NOMO-1 (cell line): Measurements from ENCODE around the gene SF3B2.
"Not testable (repeated sequence)": the region's sequence is repeated elsewhere in the genome, so short reads cannot be mapped to it uniquely, and the experiment has no call there.

Experiments
- DNase-seq, 2 experiments: peaks; one replicate each; lab custom pipeline; 2025; ENCODE audit not compliant: unreplicated experiment in 2 of 2; lab: John Stamatoyannopoulos, UW

Gene SF3B2

DNA sequence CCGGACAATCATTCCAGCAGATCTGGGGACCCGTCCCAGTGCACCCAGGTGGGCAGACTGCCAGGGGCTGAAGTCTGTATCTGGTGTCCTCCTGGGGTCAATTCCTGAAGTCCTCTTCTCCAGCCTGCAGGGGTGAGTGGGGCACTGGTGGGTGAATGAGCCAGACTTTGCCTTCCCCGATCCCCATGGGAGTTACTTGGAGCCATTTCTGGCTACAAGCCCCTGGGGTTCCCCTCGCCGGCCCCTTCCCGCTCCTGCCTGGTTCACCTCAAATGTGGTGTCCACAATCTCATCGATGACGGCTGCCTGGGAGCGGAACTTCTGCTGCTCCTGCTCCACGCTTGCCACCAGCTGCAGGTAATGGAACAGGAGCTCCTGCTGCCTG is 35.4 kb upstream of the SF3B2 start:
- DNase-seq: no peak

DNA sequence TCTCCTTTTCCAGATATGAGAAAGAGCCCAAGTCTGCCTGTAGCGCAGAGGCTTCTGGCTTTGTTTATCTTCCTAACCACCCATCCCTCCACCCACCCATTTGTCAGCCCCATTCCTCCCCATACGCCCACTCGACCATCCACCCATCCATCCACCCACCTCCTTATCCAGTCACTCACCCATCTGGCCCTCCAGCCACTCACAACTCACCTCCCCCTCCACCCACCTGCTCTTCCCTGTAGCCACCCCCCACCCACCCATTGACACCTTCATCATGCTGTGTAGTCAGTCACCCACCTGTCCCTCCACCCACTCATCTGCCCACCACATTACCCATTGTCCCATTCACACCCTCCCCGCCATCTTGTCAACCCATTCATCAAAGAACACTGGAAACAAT is 34.8 kb upstream of the SF3B2 start:
- no peak for DNase-seq

DNA sequence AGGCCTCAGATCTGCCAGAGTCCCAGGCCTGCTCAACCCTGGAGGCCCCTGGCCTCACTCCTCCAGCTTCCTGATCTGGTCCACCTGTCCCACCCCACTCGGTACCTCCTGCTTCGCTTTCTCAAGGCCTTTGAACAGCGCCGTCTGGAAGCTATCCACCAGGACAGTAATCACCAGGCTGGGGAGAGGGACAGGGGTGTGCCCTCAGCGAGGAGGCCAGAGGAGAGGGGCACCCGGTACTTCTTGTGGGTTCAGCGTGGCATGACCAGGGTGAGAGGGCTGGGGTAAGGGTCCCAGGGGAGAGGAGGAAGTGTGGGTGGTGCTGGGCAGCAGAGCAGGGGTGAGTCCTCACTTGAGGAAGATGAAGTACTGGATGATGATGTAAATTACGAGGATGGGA is 32.0 kb upstream of the SF3B2 start:
- DNase-seq: no peak

DNA sequence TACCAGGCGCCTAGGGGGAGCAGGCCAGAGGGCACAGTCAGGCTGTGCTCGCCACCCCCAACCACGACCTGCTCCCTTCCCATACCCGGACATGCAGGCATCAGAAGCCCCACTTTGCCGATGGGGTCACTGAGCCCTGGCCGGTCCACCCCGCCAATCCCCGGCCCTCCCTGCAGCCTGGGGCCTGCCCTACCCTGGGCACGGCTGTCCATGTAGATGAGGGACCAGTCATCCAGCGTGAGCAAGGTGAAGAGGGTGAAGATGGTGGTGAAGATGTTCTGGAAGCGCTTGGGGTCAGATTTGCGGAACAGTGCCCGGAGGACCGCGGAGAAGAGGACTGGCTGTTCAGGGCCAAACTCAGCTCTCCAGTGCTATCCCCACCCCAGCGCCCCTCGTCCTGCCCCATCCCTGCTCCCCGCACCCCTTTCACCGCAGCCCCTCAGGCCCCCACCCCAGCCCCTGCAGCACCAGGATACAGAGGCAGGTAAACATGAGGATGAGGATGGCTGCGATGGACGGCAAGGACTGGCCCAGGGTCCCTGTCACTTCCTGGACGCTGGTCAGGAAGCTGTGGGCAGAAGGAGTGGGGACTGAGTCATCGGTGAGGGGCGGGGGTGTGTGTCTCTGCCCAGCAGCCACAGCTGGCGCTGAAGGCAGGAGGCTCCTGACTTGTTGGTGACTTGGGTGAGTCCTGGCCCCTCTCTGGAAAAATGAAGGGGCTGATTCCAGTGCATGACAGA is 31.4 kb upstream of the SF3B2 start:
- DNase-seq: peak; percentile 68 to 78

DNA sequence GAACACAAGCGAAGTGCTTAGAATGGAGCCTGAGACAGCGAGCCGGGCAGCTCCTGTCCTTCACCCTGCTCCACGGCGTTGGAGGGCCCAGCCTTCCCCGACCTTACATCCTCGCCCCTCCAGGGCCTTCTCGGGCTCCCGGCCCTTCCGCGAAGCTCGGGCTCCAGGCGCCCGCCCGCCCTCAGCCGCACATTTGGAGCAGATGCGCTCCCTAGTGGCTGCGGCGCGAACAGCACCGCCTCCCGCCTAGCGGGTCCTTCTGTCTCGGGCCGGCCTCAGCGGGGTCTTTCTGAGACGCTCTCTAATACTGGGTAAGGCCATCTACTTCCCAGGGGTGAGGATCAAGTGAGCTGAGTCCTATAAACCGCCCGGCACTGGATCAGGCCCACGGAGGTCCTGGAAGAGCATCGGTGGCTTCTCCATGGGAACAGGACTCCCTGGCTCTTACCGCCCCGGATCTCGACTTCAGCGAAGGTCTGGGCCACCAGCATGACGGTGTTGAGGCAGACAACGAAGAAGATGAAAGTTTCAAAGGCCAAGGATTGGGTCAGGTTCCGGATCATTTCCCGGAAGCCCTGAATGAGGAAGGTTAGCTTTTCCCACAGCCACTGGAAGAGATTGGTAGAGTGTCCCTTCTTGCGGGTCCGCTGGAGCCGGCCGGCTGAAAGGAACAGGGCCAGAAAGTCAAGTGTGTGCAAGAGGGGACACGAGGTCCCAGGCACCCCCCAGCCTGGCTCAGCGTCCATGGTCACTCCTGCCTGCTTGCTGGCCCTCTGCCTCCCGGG is 29.6 kb upstream of the SF3B2 start:
- peak; percentile 55 to 76 for DNase-seq

DNA sequence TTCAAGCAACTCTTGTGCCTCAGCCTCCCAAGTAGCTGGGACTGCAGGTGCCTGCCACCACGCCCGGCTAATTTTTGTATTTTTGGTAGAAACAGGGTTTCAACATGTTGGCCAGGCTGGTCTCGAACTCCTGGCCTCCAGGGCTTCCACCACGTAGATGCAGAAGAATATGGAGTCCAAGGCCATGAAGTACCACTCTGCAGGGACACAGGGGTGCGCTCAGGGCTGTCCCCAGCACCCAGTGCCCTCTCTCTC is 29.1 kb upstream of the SF3B2 start:
- DNase-seq: not testable (repeated sequence)

DNA sequence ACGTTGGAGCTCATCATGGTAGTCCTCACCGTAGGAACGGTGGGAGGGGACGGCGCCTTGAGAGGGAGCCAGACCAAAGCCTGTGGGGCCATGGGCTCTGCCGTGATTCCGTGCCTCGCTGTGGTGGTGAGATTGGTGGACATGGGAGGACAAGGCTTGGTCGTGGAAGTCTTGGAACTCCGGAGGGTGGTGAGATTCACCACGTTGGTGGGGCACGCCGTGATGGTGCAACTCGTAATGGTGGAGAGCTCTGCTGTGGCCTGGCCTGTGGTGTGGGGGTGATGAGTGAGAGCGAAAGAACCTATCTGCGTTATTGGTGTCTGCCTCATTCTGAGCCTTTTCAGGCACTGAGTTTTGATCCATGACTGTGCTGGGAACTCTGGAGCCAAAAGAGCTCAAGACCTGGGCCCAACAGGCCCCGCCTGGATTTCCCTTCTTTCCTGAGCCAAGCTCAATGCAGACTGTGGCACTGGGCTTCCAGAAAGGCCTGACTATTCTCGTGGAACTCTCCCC is 26.1 kb upstream of the SF3B2 start, which contains the start of gene CATSPER1:
Gene CATSPER1, minus strand, starts transcription at position 463 of the 513 bp plus-strand sequence. Its CDS starts 100 bp downstream, at position 363.
- no peak for DNase-seq

DNA sequence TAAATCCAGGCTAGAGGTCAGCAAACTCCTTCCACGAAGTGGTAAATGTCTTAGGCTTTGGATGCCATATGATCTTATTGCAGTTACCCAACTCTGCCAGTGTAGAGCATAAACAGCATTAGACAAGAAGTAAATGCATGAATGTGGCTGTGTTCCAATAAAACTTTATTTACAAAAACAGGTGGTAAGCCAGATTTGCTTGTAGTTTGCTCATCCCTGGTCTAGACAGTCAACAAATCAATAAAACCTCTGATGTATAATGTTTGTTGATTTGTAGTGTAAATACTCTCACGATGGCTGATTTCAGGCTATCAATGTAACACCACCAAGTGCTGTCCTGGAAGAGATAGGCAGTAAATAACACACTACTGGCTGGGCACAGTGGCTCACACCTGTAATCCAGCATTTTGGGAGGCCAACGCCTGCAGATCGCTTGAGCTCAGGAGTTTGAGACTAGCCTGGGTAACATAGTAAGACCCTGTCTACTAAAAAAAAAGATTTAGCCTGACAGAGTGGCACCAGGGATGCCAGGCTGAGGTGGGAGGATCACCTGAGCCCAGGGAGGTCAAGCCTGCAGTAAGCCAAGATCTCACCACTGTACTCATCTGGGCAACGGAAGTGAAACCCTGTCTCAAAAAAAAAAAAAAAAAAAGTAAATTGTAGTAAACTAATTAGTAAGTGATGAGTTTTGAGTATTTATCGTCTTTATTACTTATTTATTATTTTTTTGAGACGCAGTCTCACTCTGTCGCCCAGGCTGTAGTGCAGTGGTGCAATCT is 19.0 kb upstream of the SF3B2 start:
- no peak for DNase-seq

DNA sequence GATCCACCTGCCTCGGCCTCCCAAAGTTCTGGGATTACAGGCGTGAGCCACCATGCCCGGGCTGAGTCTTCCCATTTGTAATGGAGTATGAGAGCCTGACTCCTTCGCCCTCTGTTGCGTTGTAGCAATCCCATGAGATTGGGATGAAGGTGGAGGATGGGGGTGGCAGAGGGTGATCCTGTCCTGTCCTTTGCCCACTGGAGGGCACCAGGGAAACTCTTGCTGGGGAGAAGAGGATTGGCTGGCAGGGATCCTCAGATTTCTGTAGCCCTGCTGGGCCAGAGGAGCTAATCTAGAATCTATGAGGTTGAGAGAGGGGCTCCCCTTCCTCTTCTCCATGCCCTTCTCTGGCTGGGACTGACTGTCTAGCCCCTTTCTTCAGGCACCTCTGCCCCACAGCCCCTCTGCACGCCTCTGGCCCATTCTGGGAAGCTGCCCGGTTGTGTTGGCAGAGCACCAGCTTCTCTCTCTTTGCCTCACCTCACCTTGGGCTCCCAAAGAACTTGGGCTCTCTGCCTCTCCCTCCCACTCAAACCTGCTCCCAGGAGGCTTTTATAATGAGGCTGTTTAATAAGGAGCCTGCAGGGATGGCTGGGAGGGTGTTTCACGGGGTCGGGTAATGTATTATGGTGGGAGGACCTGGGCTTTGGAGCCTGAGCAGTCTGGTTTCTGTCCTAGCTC is 16.4 kb upstream of the SF3B2 start:
- DNase-seq: no peak

DNA sequence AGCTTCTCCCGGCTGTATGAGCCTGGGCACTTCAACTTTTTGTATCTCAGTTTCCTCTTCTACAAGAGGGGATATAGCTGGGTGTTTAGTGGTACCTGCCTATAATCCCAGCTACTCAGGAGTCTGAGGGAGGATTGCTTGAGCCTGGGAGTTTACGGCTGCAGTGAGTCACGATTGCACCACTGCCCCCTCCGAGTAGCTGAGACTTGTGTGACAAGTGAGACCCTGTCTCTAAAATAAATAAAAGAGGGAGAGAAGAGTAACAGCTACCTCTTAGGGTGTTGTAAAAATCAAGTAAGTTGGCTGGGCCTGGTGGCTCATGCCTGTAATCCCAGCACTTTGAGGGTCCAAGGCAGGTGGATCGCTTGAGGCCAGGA is 15.8 kb upstream of the SF3B2 start:
- DNase-seq: no peak

DNA sequence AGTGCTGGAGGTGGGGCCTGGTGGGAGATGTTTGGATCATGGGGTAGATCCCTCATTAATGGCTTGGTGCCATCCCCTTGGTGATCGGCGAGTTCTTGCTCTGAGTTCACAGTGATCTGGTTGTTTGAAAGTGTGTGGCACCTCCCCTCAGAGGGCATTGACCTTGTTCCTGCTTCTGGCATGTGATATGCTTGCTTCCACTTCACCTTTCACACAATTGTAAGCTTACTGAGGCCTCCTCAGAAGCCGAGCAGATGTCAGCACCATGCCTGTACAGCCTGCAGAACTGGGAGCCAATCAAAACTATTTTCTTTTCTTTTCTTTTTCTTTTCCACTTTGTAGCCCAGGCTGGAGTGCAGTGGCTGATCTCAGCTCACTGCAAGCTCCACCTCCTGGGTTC is 14.8 kb upstream of the SF3B2 start:
- DNase-seq: no peak

DNA sequence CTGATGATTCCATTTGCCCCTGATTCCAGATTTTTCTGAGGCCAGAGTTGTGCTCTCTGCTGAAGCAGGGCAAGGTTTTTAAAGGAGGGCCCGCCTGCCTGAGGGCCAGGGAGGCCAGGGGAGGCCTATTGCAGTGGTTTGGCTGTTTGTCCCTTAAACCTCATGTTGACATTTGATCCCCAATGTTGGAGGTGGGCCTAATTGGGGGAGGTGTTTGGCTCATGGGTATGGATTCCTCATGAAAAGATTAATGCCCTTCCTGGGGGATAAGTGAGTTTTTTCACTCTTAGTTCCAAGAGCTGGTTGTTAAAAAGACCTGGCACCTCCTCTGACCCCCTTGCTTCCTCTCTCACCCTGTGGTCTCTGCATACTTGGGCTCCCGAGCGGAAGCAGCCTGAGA is 12.4 kb upstream of the SF3B2 start:
- DNase-seq: no peak

DNA sequence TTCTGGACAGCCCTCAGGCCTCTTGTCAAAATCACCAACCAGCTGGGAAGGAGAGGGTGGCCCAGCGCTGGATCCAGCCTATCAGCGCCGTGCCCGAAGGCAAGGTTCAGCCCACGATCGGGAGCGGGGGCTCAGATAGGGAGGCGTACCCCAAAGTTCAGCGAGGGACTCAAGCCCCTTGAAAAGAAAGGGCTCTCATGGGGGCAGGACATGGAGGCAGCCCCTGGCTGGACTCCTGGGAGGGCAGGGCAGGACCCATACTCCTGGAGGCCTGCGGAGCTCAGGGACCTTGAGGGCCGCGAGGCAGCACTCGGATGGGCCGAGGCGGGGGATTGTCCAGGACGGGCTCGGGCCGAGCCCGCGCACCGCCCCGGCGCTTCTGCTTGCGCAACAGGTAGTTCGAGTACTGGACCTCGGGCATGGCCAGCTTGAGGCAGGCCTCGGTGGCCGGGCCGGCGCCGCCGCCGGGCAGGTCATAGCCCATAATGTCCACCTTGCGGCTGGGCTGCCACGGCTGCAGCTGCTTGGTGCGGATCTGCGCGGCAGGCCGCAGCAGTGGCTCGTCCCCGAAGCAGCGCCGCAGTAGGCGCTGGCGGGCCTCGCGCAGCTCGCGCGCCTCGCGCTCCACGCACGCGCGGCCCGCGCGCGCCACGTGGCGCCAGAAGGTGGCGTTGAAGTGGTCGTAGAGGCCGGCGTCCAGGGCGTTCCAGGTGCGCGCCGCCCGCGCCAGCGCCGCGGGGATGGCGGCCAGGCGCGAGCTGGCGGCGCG is 9.8 kb upstream of the SF3B2 start:
- no peak for DNase-seq

DNA sequence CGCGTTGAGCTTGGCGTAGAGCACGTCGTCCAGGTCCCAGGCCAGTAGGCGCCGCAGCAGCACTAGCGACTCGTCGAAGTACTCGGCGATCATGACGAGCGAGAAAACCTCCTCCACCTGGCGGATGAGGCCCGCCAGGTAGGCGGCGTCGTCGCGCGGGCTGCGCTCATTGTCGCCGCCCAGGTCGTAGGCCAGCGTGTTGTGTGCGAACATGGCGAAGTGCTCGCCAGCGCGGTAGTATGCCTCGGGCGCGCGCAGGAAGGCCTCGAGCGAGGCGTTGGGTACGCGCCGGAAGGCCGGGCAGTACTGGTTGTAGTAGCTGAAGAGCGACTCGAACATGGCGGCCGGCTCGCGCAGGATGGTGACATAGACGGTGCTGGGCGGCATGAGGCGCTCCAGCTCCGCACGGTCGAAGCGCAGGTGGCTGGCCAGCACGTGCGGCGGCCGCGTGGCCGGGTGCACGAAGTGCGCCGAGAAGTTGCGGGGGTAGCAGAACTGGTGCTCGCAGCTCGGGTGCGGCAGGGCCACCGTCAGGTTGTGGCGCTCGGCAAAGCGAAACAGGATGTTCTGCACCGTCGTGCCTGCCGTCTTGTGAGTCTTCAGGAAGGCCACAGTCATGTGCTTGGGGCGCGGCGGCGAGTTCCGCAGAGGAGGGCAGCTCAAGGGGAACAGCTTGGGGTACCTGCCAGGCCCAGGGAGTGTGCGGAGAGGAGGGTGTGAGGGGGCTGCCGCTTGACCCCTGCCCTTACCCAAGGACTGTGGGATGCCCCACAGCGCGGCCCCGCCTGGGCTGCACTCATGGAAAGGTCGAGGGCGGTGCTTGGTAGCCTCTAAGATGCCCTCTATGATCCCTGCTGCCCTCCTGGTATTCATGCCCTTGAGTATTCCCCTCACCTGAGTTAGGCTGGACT is 8.9 kb upstream of the SF3B2 start:
- no peak for DNase-seq

DNA sequence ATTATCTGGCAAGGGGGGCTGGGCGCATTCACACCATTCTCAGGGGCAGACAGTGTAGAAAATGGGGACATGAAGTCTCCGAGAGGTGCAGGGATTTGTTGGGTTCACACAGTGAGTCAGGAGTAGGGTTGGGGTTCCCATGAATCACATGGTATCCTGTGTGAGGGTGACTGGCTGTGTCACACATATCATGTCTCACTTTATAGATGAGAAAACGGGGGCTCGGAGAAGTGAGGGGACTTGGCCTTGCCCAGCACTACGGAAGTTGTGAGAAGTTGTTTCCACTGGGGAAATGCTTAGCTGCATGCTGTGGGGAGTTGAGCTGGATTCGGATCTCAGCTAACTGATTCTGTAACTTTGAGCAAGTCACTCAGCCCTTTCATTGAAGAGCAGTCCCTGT is 7.4 kb upstream of the SF3B2 start:
- DNase-seq: no peak

DNA sequence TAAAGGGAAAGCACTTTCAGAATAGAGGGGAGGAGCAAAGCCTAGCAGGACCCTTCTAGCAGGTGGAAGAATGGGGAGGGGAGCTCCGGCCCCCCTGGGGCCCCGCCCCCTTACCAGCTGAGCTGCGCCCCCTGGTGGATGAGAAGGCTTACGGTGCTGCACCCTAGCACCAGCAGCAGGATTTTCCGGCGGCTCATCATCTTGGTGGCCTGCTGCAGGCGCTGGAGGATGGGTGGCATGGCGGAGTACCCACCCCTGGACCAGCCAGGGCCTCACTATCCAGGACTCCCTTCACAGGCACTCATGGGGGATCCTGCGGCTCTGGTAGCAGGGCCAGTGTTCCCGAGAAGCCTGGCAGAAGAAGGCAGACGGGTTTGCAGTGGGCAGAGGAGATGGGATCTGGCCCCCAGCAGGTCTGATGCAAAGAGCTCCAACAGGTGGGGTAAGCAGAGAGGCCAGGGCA is 7.0 kb upstream of the SF3B2 start:
- DNase-seq: peak; percentile 60 to 74

DNA sequence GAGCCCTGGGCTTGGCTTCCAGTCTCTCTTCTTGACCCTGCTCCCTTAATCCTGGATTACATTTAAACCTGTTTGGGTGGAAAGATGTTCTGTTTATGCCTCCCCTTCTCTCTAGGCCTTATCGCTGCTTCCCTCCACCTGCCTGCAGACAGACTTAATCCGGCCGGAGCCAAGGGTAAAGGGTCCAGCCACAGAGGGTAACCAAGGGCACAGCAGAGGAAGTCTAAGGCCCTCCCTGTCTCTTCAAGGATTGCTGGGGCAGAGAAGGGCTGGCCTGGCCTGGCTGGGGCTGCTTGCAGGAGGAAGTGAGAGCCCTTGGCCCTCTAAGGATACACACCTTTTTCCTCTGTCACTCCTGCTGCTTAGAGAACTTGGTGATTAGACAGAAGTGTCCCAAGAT is 5.3 kb upstream of the SF3B2 start:
- no peak for DNase-seq

DNA sequence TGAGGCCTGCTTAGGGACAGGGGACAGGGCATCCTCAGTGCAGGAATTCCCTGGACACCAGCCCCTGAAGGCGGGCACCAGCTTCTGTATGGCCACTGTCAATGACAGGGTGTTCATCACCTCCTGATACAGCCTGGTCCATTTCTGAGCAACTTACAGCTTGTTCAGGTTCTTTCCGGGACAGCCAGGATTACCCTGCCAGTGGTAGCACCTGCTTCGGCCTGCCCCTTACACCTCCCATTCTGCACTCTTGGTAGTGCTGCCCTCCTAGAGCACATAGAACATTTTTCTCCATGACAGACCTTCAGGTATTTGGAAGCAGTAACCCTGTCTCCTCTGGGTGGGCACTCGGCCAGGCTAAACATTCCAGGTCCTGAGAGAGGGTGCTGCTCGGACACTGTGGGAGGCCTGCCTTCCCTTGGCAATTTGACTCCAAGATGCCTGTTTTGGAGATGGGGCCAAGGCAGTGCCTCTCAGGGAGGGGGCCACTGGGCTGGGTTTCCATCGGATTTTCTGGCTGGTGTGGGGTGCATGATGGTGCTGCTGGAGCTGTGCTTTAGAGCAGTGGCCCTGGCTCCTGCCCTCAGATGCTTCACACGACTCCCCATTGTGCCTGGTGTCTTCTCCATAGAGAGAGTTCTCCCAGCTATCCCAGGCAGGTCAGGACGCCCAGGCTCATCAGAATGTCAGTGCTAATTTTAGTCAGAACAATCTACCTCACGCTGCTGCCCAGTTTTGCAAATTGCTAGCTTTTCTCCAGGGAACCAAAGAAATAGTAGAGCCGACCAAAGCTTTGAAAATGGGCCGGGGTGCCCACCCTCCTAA is 4.4 kb upstream of the SF3B2 start:
- no peak for DNase-seq
